Measurements from ENCODE around the gene XPO4.

DNA sequence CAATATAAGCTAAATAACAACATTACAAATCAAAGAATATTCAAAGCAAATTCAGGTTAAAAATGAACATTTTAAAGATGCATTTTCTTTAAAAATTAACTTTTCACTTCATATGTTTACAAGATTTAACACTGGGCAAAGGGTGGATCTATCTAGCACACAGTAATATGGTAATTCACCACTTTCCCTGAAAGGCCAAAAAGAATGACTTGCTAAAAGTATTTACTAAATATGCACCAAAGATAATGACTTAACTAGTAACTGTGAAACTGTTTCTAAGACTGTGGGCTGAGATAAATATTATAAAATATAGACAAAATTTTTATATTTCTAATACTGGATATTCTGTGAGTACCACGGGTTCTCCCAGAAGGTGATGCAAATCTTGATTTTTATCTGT is 124.2 kb downstream of the XPO4 start:
- TF ChIP-seq, protein P1, sequence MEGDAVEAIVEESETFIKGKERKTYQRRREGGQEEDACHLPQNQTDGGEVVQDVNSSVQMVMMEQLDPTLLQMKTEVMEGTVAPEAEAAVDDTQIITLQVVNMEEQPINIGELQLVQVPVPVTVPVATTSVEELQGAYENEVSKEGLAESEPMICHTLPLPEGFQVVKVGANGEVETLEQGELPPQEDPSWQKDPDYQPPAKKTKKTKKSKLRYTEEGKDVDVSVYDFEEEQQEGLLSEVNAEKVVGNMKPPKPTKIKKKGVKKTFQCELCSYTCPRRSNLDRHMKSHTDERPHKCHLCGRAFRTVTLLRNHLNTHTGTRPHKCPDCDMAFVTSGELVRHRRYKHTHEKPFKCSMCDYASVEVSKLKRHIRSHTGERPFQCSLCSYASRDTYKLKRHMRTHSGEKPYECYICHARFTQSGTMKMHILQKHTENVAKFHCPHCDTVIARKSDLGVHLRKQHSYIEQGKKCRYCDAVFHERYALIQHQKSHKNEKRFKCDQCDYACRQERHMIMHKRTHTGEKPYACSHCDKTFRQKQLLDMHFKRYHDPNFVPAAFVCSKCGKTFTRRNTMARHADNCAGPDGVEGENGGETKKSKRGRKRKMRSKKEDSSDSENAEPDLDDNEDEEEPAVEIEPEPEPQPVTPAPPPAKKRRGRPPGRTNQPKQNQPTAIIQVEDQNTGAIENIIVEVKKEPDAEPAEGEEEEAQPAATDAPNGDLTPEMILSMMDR (IDR thresholded peaks at IDR 0.05), result no peak
- TF ChIP-seq EP300 (IDR thresholded peaks at IDR 0.05), result no peak

Data from ovary (tissue), 3 donors.